GM21723 (cell line): ENCODE measurements around the gene SIK3.

Experiments used
- ATAC-seq: cut with Tn5 transposase; IDR thresholded peaks from one replicate; pipeline ENCODE4 v1.9.1; 2021; ENCODE audit warnings: mild to moderate bottlenecking, moderate library complexity; ENCODE audit not compliant: unreplicated experiment

The SIK3 gene

GRCh38 chr11:116973270-116973669 is 125.0 kb downstream of the SIK3 start:
- no peak for ATAC-seq

GRCh38 chr11:116972691-116973090 is 125.5 kb downstream of the SIK3 start:
- ATAC-seq = no peak

GRCh38 chr11:116970485-116971292 is 127.5 kb downstream of the SIK3 start:
- no peak for ATAC-seq

- ATAC-seq = no peak
These were observed 128.5 kb downstream of the SIK3 start for GRCh38 chr11:116969694-116970093.

GRCh38 chr11:116964269-116964668 is 134.0 kb downstream of the SIK3 start:
- no peak for ATAC-seq

GRCh38 chr11:116963813-116964212 is 134.4 kb downstream of the SIK3 start:
- ATAC-seq = no peak

- no peak for ATAC-seq
These were observed 136.1 kb downstream of the SIK3 start for GRCh38 chr11:116962108-116962507.

GRCh38 chr11:116960930-116961329 is 137.3 kb downstream of the SIK3 start:
- no peak for ATAC-seq

- no peak for ATAC-seq
These were observed 140.0 kb downstream of the SIK3 start for GRCh38 chr11:116958246-116958645.

GRCh38 chr11:116955949-116956348 is 142.3 kb downstream of the SIK3 start:
- no peak for ATAC-seq

- ATAC-seq = no peak
These were observed 142.7 kb downstream of the SIK3 start for GRCh38 chr11:116955548-116955947.

GRCh38 chr11:116953530-116954285 is 144.5 kb downstream of the SIK3 start:
- no peak for ATAC-seq

GRCh38 chr11:116951762-116952161 is 146.5 kb downstream of the SIK3 start:
- ATAC-seq = no peak

GRCh38 chr11:116950210-116950609 is 148.0 kb downstream of the SIK3 start:
- no peak for ATAC-seq

GRCh38 chr11:116948391-116948790 is 149.8 kb downstream of the SIK3 start:
- no peak for ATAC-seq

GRCh38 chr11:116946414-116946813 is 151.8 kb downstream of the SIK3 start:
- ATAC-seq = no peak

GRCh38 chr11:116939499-116939898 is 158.7 kb downstream of the SIK3 start:
- no peak for ATAC-seq

GRCh38 chr11:116938471-116939070 is 159.7 kb downstream of the SIK3 start:
- ATAC-seq = no peak

- ATAC-seq = no peak
These were observed 161.3 kb downstream of the SIK3 start for GRCh38 chr11:116936754-116937446.

GRCh38 chr11:116935514-116935913 is 162.7 kb downstream of the SIK3 start:
- no peak for ATAC-seq

GRCh38 chr11:116935089-116935488 is 163.1 kb downstream of the SIK3 start:
- no peak for ATAC-seq
